COLO829 (cell line): ENCODE results near the gene HOPX.
"Not testable (repeated sequence)": the region's sequence is repeated elsewhere in the genome, so short reads cannot be mapped to it uniquely, and the experiment has no call there.

ENCODE experiments used
- DNase-seq: peaks from one replicate; pipeline ENCODE4 v3.0.0; 2012; ENCODE audit warnings: low spot score

The HOPX gene, protein sequence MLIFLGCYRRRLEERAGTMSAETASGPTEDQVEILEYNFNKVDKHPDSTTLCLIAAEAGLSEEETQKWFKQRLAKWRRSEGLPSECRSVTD

GRCh38 chr4:56681158-56681852 lies at the start of gene HOPX:
Gene HOPX (minus strand): TSS chr4:56681296. CDS start chr4:56657816, 23,480 bp downstream.
- no peak for DNase-seq

DNA sequence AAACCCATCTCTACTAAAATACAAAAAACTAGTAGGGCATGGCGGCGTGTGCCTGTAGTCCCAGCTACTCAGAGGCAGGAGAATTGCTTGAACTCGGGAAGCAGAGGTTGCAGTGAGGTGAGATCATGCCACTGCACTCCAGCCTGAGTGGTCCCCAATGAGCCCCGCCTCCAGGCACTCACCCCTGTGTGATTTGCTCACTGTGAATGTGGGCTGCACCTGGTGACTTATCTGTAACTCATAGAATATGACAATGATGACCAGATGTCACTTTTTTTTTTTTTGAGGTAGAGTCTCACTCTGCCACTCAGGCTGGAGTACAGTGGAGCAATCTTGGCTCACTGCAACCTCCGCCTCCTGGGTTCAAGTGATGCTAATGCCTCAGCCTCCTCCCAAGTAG lies 49.0 kb upstream of the HOPX start:
- DNase-seq, result no peak

- no peak for DNase-seq
These were observed 47.4 kb upstream of the HOPX start for GRCh38 chr4:56728512-56728911.

GRCh38 chr4:56727150-56727549 lies 46.1 kb upstream of the HOPX start:
- DNase-seq, result no peak

GRCh38 chr4:56726593-56726992 lies 45.5 kb upstream of the HOPX start:
- not testable (repeated sequence) for DNase-seq

DNA sequence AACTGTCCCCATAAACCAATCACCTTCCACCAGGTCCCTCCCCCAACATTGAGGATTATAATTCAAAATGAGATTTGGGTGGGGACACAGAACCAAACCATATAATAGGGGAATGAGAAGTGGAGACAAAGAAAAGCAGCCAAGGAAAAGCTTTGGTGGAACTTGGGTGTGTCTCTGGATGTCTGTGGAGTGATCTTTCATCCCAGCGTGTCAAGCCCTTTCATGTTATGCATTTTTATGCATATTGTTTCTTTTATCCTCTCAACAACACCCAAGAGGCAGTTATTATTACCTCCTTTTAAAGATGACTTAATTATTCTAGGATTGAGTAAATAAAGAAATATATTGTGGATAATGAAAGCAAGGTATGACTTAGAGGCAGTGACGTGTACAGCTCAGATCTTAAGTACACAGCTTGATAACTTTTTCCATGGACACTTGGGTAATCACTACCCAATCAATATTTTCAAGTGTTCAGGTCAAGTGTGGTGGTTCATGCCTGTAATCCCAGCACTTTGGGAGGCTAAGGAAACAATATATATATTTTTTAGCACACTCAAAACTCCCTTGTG lies 42.6 kb upstream of the HOPX start:
- DNase-seq, result no peak

DNA sequence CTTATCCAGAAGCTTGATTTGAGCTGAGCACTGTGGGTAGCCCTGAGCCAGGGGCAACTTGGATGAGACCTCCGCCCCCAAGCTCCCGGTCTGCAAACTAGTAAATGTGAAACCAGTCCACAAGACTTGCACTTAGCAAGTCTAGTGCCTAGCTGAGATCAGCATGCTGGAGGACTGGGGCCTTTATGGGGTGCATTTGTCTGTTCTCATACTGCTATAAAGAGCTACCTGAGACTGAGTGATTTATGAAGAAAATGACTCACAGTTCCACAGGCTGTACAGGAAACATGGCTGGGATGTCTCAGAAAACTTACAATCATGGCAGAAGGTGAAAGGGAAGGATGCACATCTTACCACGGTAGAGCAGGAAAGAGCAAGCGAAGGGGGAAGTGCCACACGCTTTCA lies 42.1 kb upstream of the HOPX start:
- no peak for DNase-seq

- DNase-seq, result no peak
These were observed 27.1 kb upstream of the HOPX start for GRCh38 chr4:56708146-56708545.

DNA sequence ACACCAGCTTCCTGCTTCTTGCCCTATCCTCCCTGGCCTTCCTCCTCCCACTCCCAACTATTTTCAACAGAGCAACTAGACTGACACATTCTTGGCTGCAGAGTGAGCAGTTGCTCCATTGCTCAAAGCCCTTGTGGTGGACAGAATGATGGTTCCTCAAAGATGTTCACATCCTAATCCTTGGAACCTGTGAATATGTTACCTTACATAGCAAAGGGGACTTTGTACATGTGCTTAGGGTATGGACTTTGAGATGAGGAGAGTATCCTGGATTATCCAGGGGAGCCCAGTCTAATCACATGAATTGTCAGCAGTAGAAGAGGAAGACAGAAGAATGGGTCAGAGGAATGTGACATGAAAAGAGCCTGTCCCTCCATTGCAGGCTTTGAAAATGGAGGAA lies 24.9 kb upstream of the HOPX start:
- no peak for DNase-seq

- DNase-seq, result no peak
These were observed 24.2 kb upstream of the HOPX start for GRCh38 chr4:56705334-56705733.

DNA sequence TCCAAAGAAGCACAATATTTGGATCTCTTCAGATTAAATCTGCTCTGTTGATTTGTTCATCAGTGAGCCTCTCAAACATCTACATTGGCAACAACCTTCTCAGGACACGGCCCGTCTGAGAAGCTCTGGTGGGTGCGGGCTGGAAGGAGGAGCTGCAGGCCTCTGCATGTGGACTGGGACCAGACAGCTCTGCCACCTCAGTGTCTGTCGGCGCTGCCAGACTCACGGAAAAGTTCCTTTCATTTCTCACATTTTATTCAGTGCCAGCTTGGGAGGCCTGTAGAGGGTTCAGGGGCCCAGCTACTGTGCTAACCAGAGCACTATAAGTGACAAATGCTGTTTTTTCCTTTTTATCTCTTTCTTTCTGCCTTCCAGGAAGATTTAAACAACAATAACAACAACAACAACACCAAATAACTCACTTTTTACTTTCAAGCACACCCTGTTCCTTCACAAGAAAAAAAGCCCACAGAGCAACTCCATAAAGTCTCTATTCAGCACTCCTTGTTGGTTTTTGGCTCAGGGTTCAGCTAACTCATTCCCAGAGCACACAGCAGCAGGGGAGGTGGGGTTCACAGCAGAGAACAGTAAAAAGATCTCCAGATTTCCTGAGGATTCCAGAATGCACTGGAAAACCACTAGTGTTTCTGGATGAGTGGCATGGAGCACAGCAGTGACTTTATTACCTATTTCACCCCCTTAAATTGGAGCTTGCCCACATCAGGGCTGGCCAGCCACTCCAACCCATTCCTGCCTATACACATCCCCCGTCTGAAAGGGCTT lies 23.2 kb upstream of the HOPX start:
- no peak for DNase-seq

DNA sequence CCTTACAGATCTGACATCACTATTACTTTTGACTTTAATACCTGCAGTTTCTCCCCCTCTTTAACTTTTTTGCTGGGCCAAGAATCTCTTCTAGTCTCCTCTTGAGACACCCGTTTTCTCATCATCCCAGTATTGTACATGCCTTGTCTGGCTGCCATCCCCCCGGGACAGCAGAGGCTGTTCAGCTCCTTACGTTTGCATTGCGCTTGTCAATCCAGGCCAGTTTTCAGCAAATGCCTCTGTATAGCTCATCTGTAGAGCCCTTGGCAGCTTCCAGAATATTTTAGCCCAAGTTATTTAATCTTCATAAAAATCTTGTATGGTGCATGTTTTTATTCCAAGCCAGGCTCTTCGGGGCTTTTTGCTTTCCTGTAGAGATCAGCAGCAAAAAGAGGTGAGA lies 22.3 kb upstream of the HOPX start:
- no peak for DNase-seq

DNA sequence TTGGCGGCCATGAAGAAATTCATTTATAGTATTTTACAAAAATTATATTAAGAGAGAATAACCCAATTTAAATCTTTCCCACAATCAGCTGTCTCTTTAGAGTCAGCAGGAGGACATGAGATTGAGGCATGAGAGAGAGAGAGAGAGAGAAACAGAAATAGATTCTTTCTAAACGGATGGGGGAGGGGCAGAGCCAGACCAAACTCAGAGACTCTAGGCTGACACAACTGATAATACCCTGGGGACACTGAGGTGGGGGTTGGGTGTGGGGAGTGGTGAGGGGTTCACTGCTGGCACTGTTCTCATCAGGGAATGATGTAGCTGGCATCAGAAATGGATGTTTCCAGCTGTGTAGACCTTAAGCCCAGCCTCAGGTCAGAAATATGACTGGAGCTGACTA lies 20.5 kb upstream of the HOPX start:
- no peak for DNase-seq

DNA sequence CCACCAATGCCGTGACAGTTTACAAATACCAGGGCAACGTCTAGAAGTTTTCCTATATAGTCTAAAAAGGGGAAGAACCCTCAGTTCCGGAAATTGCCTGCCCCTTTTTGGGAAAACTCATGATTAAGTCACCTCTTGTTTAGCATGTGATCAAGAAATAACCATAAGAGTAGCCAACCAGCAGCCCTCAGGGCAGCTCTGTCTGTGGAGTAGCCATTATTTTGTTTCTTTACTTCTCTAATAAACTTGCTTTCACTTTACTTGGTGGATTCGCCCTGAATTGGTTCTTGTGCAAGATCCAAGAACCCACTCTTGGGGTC lies 20.0 kb upstream of the HOPX start:
- no peak for DNase-seq

- DNase-seq, result no peak
These were observed 18.5 kb upstream of the HOPX start for GRCh38 chr4:56699537-56700105.

GRCh38 chr4:56698329-56698728 lies 17.2 kb upstream of the HOPX start:
- DNase-seq, result no peak

GRCh38 chr4:56696056-56696455 lies 15.0 kb upstream of the HOPX start:
- no peak for DNase-seq

GRCh38 chr4:56693476-56693875 lies 12.4 kb upstream of the HOPX start:
- DNase-seq, result not testable (repeated sequence)

- no peak for DNase-seq
These were observed 11.5 kb upstream of the HOPX start for GRCh38 chr4:56692576-56692975.

DNA sequence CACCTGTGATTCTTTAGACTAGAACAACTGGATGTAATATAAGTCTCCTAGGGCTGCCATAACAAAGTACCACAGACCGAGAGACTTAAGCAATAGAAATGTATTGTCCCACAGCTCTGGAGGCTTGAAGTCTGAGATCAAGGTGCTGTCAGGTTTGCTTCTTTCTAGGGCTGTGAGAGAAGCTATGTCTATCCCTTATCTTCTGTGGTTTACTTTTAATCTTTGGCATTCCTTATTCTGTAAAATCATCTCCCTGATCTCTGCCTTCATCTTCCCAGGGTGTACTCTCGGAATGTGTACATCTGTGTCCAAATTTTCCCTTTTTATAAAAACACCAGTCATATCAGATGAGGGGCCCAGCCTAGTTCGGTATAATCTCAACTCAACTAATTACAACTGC lies 10.3 kb upstream of the HOPX start:
- DNase-seq, result no peak

GRCh38 chr4:56690393-56690792 lies 9.3 kb upstream of the HOPX start:
- DNase-seq, result no peak

DNA sequence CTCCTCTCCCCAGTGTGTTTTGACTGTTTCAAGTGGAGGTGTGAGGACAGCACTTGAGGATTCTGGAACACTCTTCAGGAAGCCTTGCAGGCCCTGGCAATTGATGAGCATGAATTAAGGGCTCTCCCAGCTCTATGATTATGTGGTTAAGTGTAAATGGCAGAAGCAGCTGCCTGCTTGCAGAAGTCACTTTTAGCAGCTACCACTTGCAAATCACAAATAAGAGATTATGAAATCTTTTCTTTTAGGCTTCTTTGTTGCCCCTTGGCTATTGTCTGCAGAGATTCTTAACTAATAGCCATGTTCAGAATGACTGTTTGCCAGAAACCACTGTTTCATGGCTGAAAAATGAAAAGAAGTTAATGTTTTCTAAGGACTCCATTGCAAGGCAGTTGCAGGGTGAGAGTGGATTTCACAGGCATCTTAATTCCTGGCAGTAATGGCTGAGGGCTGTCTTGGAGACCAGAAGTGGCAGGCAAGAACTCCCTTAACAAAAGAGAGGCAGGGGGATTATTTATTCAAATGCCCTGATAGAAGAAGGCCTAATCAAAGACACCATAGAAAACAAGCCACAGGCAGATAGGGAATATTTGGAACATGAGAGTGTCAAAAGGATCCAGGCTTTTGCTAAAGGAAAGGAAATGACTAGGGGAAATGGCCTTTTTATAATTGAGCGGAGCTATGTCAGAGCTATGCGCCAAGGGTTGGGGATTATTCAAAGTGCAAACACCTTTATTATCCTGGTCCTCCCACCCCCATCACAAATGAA lies 8.3 kb upstream of the HOPX start:
- DNase-seq, result no peak
